Renal cortex interstitium (tissue), 11 donors: ENCODE measurements around the gene MAPK4. TPM values are rescaled to one million over a fixed set of nuclear protein-coding genes. Genes with fewer than 3 reads are reported as not detected.
"Not testable (repeated sequence)": the region's sequence is repeated elsewhere in the genome, so short reads cannot be mapped to it uniquely, and the experiment has no call there.

Source experiments
- DNase-seq, 11 donors: peaks; one replicate each; pipeline ENCODE4 v3.0.0-alpha.2; 2013; ENCODE audit warnings: low read depth in 9 of 11, low spot score in 4 of 11; ENCODE audit errors: extremely low read depth in 1 of 11
- polyA plus RNA-seq, 3 donors: library from polyadenylated mRNA; unstranded; fragments of 120-200 nt; gene quantifications; one replicate each; pipeline ENCODE4 v1.2.1, GENCODE V29; 2013; ENCODE audit not compliant: insufficient read length in 3 of 3

MAPK4 gene
- polyA plus RNA-seq, 3 donors: 9.1 to 10.5 (median 9.7) TPM

- DNase-seq: no peak
Measured at GRCh38 chr18:50754297-50754696, 194.4 kb downstream of the MAPK4 start.

GRCh38 chr18:50757358-50757757 lies 197.5 kb downstream of the MAPK4 start:
- no peak for DNase-seq

GRCh38 chr18:50769463-50769862 lies 209.6 kb downstream of the MAPK4 start:
- DNase-seq: no peak

GRCh38 chr18:50775207-50775606 lies 215.3 kb downstream of the MAPK4 start:
- DNase-seq: no peak

- DNase-seq: no peak
Measured at GRCh38 chr18:50775726-50776125, 215.8 kb downstream of the MAPK4 start.

- no peak for DNase-seq
Measured at GRCh38 chr18:50776383-50776782, 216.5 kb downstream of the MAPK4 start.

- not testable (repeated sequence) for DNase-seq
Measured at GRCh38 chr18:50779021-50779420, 219.1 kb downstream of the MAPK4 start.

Other genes starting within 250 kb of the MAPK4 start
- 1 to 10 TPM; 5.8 to 8.9 (median 7.7) TPM for gene SKA1, start 185.0 kb upstream of the MAPK4 start, polyA plus RNA-seq